ENCODE measurements around the gene CDC20.

Gene CDC20

DNA sequence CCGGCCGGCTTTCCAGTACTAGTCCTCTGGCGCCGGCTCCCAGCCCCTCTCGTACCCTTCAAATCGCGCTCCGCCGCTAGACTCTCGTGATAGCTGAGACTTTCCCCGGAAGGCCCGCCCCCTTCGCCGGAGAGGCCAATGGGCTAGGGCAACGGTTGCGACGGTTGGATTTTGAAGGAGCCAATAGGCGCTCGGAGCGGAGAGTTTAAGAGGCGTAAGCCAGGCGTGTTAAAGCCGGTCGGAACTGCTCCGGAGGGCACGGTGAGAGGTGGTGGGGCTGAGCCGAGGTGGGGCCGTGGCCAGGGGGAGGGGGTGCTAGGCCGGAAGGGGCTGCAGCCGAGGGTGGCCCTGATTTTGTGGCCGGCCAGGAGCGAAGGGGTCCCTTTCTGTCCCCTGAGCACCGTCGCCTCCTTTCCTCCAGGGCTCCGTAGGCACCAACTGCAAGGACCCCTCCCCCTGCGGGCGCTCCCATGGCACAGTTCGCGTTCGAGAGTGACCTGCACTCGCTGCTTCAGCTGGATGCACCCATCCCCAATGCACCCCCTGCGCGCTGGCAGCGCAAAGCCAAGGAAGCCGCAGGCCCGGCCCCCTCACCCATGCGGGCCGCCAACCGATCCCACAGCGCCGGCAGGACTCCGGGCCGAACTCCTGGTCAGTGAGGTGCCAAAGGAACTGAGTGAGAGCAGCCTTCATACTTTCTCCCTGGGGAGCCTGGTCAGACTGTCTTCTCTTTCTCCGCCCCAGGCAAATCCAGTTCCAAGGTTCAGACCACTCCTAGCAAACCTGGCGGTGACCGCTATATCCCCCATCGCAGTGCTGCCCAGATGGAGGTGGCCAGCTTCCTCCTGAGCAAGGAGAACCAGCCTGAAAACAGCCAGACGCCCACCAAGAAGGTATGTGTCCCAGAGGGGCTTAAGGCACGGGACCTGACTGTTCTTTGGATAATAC lies at the start of gene CDC20:
TSS of gene CDC20 (plus strand) at position 236 of the 948 bp plus-strand sequence. CDS start at position 471, 235 bp downstream.
- peak; percentile 93 for DNase-seq

DNA sequence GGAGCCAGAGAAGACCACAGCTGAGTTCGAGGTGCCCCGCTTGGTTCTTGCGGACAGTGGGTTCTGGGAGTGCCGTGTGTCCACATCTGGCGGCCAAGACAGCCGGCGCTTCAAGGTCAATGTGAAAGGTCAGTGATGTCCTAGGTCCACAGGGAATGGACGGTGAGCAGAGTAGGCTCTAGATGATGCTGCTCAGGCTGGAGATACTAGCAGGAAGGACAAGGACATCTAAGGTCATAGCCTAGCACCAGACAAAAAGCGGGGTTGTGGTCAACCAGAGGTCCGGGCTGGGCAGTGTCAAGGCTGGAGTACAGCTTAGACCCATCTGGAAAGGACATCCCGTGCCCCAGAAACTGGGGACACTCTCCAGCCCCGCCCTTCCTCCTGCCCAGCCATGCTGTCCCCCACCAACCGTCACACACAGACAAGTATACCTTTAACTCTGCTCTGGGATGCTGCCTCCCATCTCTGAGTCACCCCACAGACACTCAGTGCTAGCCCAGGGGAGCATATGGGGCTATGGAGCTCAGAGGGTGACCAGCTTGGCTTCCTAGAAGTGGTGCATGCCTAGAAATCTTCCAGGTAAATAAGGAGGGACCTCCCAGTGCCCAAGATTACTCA lies 49.3 kb upstream of the CDC20 start:
- DNase-seq, result no peak

DNA sequence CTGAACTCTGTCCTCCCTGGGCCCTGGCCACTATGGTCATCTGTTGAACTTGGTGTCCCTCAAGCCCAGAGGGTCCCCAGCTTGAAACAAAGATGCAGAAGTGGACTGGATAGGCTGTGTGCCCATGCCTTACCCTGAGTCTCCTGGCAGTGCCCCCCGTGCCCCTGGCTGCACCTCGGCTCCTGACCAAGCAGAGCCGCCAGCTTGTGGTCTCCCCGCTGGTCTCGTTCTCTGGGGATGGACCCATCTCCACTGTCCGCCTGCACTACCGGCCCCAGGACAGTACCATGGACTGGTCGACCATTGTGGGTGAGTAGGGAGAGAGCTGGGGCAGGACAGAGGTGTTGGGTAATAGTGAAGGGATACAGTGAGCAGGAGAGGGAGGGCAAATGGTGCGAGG lies 47.3 kb upstream of the CDC20 start:
- no peak for DNase-seq

DNA sequence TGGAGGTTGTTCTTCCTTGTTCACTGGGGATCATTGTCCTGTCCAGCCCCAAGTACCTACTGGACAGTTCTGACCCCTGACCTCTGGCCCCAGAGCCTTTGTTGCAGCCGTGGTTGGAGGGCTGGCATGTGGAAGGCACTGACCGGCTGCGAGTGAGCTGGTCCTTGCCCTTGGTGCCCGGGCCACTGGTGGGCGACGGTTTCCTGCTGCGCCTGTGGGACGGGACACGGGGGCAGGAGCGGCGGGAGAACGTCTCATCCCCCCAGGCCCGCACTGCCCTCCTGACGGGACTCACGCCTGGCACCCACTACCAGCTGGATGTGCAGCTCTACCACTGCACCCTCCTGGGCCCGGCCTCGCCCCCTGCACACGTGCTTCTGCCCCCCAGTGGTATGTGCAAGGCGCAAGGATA lies 46.6 kb upstream of the CDC20 start:
- no peak for DNase-seq

DNA sequence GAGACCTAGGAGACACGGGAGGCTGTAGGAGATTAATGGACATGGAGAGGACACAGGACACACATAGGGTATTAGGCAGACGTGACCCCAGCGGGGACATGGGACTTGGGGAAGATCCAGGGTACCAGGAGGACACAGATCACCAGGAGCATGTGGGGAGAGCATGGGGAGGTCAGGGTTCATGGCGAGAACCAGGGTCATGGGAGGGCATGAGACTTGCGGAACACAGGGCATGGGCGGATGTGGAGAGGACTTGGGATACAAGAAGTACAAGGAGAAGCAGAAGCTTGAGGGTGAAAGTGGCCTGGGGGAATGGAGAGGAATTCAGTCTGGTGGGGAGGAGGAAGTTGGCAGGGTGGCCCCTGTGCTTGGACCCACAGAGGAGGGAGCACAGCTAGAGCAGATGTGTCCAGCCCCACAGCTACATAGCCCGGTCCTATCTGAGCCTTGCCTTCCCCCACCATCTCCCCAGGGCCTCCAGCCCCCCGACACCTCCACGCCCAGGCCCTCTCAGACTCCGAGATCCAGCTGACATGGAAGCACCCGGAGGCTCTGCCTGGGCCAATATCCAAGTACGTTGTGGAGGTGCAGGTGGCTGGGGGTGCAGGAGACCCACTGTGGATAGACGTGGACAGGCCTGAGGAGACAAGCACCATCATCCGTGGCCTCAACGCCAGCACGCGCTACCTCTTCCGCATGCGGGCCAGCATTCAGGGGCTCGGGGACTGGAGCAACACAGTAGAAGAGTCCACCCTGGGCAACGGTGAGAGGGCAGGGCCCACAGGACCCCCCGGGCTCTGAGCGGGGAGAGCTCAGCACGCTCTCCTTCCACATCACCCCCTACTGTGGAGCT lies 45.9 kb upstream of the CDC20 start:
- no peak for DNase-seq

DNA sequence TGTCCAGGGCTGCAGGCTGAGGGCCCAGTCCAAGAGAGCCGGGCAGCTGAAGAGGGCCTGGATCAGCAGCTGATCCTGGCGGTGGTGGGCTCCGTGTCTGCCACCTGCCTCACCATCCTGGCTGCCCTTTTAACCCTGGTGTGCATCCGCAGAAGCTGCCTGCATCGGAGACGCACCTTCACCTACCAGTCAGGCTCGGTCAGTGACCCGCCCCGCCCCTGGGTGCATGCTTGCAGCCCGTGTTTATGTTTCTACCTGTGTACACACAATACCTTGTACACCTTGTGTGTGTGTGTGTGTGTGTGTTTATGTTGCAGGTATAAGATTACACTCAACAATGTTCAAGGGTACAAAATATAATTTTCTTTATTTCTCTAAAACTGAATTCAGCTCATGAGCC lies 45.0 kb upstream of the CDC20 start:
- no peak for DNase-seq

DNA sequence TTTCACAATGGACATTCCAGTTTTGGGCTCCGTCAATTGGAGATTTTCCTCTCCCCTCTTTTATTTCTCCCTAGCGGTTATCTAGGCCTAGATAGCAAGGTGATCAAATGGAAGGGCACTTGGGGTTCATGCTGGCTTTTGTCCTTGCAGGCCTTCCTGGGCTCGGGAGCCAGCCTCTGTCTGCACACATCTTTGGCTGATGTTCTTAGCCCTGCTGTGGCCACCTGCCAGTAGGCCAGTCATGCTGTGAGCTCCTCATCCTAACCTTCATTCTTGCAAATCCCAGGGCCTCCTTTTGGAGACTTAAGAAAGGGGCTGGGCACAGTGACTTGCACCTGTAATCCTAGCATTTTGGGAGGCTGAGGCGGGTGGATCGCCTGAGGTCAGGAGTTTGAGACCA lies 44.5 kb upstream of the CDC20 start:
- DNase-seq, result no peak

DNA sequence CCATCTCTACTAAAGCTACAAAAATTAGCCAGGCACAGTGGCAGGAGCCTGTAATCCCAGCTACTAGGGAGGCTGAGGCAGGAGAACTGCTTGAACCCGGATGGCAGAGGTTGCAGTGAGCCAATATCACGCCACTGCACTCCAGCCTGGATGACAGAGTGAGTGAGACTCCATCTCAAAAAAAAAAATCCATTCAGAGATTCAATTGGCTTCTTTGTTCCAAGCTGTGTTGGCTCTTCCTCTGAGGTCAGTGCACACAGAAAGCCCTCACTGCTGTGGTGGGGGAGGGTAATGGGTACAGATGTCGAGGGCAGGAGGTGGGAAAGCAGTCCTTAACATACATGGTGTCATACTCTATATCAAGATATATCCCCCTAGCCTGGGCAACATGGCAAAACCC lies 43.3 kb upstream of the CDC20 start:
- DNase-seq, result no peak

DNA sequence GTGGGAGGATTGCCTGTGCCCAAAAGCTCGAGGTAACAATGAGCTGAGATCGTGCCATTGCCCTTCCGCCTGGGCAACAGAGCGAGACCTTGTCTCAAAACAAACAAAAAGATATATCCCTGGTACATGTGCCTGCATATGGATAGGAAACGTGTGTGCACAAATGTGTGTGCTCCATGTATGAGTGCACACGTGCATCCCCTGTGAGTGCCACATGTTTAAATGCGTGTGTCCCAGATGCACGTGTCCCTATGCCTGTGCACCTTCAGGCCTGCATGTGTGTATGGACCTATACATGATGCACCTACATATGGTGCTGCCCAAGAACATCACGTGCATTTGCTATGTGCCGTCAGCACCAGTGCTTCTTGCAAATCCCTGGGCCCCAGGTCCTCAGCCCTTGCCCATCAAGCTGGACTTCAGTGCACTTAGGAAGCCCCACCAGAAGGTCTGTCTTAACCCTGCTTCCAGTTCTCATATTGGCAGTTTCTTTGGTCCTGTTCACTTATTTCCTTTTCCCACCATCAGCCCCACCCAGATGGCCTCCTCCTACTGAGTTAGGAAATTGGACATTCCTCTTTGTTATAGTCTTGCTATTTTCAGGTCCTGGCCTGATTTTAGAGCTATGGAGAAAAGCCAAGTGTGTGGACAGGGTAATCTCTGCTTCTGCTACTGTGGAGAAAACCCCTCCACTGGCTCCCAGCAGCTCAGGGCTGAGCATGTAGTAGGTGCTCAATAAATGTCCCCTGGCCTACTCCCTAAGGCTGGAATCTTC lies 42.6 kb upstream of the CDC20 start:
- no peak for DNase-seq

DNA sequence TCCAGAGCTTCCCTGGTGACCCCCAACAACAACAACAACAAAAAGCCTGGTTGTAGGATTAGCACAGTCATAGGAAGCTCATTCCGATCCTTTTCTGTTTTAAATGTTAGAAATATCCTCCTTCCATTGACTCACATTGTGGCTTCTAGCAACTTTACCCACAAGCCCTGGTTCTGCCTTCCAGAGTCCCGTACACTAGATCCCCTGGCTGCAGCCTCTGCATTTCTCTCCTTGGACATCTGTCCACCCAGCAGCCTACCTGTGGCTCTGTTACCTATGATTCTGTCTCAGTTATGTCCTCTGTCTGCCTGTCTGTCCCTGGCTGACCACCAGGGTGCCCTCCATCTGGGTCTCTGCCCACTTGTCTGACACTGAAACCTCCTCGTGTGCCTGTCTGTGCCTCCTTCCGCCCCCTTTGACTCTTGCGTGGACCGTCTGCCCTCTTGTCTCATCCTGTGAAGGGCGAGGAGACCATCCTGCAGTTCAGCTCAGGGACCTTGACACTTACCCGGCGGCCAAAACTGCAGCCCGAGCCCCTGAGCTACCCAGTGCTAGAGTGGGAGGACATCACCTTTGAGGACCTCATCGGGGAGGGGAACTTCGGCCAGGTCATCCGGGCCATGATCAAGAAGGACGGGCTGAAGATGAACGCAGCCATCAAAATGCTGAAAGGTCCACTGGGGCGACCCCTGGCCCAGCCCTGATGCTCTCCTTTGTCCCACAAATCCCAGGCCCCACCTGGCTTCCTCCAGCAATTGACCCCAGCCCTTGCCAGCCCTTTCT lies 41.9 kb upstream of the CDC20 start:
- DNase-seq, result no peak

DNA sequence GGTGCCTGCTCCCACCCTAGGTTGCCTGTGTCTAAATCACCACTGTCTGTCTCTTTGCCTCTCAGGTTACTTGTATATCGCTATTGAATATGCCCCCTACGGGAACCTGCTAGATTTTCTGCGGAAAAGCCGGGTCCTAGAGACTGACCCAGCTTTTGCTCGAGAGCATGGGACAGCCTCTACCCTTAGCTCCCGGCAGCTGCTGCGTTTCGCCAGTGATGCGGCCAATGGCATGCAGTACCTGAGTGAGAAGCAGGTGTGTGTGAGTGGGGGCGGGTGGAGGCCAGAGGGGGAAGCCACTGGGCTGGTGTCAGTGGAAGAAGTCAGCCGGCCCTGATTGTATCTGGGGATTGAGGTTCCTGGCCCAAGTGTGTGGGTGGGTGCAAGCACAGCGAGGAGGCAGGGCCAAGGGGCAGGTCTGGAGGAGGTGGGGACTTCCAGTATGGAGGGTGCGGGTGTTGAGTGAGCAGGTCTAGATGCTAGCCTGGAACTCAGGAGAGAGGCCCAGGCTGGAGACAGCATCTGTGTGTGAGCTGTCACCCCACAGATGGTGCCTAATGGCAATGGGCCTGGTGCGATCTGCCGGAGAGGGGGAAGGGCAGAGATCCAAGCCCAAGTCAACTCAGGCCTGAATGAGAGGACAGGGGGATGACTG lies 40.8 kb upstream of the CDC20 start:
- no peak for DNase-seq

DNA sequence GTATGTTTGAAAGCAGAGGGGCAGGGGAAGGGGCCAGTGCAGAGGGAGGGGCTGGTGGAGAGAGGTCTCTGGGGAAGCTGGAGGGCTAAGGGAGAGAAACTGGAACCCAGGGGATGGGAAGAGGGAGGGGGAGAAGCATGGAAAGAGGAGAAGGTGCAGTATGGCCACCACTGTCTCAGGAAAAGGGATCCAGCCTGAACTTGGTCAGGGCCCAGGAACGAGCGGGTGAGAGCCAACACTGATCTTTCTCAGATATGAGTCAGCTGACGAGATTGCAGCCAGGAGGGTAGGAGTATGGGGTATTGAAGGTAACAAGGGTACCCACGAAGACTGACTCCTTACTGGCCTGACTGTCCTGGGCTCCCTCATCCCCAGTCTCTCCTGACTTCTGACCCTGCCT lies 40.0 kb upstream of the CDC20 start:
- no peak for DNase-seq

DNA sequence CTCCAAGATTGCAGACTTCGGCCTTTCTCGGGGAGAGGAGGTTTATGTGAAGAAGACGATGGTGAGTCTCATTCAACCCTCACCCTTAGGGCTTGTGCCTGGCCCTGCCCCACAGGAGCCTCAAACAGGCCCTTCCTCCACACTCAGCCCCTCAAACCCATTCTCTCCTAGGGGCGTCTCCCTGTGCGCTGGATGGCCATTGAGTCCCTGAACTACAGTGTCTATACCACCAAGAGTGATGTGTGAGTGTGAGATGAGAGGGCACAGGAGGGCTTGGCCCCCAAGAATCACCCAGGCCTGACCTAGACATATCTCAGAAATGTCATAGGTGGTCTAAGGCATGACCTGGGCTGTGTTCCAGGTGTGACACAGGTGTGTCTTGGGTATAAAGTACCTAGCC lies 39.5 kb upstream of the CDC20 start:
- DNase-seq, result no peak

DNA sequence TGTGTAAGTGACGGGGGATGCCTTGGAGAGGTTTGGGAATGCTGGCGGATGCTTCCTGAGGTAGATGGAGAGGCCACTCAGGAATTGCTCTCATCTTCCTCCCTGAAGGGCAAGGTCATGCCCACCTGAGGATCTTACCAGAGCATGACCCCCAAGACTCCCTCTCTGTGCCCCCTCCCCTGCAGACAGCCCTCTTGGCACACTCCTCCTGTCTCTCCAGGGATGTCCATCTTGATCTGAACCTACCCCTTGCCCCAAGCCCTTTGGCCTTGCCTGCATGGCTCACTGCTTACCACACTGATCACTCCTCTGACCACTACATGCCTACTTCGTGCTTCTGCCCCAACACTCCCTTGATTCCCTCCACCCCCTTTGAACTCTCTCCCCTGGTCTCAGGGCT lies 39.0 kb upstream of the CDC20 start:
- no peak for DNase-seq

DNA sequence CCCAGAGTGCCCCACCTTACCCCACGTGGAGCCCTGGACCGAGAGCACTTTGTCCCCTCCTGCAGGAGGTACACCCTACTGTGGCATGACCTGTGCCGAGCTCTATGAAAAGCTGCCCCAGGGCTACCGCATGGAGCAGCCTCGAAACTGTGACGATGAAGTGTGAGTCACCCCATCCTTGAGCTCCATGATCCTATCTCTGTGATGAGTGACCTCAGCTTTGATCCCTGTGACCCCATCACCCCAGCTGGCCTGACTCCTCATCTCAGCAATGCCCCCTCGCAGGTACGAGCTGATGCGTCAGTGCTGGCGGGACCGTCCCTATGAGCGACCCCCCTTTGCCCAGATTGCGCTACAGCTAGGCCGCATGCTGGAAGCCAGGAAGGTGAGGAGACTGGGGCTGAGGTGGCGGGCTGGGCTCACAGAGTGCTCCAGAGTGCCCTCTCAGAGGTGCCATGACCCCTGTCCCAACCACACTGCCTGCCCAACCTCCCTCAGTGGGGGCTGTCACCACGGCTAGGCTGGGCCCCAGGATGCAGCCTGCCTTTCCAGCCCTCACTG lies 37.4 kb upstream of the CDC20 start:
- no peak for DNase-seq

DNA sequence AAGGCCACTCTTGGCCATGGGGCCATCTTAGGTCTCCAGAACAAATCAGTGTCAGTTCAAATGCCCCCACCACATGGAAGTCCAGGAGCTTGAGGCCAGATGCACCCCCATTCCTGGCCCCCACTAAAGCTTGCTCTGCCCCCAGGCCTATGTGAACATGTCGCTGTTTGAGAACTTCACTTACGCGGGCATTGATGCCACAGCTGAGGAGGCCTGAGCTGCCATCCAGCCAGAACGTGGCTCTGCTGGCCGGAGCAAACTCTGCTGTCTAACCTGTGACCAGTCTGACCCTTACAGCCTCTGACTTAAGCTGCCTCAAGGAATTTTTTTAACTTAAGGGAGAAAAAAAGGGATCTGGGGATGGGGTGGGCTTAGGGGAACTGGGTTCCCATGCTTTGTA lies 36.3 kb upstream of the CDC20 start:
- DNase-seq, result no peak

DNA sequence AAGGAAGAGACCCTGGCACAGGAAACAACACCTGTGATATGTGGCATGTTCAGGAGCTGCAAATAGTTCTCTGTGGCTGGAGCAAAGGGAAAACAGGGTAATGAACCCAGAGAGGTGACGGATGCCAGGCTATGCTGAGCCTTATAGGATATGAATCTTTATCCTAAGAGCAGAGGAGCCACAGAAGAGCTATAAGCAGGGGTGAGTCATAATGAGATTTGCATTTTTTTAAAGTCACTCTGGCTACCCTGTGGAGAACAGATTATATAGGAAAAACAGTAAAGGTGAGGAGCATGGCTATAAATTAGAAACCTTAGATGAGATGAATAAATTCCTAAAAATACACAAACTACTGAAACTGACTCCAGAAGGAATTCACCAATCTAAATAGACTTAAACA lies 34.0 kb upstream of the CDC20 start:
- no peak for DNase-seq

DNA sequence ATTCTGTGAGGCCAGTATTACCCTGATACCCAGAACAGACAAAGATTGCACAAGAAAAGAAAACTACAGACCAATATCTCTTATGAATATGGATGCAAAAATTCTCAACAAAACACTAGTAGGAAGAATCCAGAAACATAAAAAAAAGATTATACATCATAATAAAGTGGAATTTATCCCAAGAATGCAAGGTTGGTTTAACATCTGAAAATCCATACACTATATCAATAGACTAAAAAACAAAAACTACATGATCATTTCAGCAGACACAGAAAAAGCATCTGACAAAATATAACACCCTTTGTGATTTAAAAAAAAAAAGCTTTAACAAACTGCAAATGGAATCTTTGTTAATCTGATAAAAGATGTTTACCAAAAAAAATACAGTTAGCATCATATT lies 33.4 kb upstream of the CDC20 start:
- no peak for DNase-seq

DNA sequence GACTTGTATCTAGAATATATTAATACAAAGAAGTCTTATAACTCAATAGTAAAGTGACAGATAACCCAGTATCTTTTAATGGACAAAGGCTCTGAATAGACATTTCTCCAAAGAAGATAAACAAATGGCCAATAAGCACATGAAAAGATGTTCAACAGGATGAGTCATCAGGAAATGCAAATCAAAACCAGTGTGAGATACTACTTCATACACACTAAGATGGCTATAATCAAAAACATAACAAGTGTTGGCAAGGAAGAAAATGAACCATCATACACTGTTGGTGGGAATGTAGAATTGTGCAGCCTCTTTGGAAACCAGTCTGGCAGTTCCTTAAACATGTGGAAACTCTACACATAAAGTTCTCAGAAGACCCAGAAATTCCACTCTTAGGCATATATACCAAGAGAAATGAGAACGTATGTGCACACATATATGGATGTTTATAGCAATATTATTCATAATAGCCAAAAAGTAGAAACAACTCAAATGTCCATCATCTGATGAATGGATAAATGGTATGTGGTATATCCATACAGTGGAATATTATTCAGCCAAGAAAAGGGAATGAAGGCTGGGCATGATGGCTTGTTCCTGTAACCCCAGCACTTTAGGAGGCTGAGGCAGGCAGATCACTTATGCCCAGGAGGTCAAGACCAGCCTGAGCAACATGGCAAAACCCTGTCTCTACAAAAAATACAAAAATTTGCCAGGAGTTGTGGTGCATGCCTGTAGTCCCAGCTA lies 31.1 kb upstream of the CDC20 start:
- DNase-seq, result no peak
